Smooth muscle cell (in vitro differentiated cells): ENCODE measurements around the gene OSBPL1A. TPM values are rescaled to one million over a fixed set of nuclear protein-coding genes. Genes with fewer than 3 reads are reported as not detected.

Experiments used
- DNase-seq: peaks from one replicate; lab custom pipeline; 2025; ENCODE audit not compliant: unreplicated experiment; lab: John Stamatoyannopoulos, UW
- H2AFZ ChIP-seq: fragments of 200-600 bp; sonication (generic); 2 replicates; pipeline ENCODE4 v1.6.0; 2016; ENCODE audit warnings: antibody characterized with exemption, low read depth, mild to moderate bottlenecking
- H3F3A ChIP-seq: fragments of 200-600 bp; sonication (generic); 2 replicates; pipeline ENCODE4 v1.6.0; 2017; ENCODE audit warnings: antibody characterized with exemption, low read depth
- H3K27ac ChIP-seq: fragments of 200-600 bp; sonication (generic); 2 replicates; pipeline ENCODE4 v1.5.1; 2016; ENCODE audit warnings: low read depth, mild to moderate bottlenecking
- H3K27me3 ChIP-seq: fragments of 200-600 bp; sonication (generic); 2 replicates; pipeline ENCODE4 v1.6.1; 2016; ENCODE audit warnings: low read depth, mild to moderate bottlenecking
- H3K36me3 ChIP-seq: fragments of 200-600 bp; sonication (generic); 2 replicates; pipeline ENCODE4 v1.5.1; 2016; ENCODE audit warnings: low read depth
- H3K4me1 ChIP-seq: fragments of 200-600 bp; sonication (generic); 2 replicates; pipeline ENCODE4 v1.5.1; 2016; ENCODE audit warnings: low read depth
- H3K4me2 ChIP-seq: fragments of 200-600 bp; sonication (generic); 2 replicates; pipeline ENCODE4 v1.6.0; 2016; ENCODE audit warnings: mild to moderate bottlenecking
- H3K4me3 ChIP-seq: fragments of 200-600 bp; sonication (generic); 2 replicates; pipeline ENCODE4 v1.5.1; 2016; ENCODE audit warnings: mild to moderate bottlenecking
- H3K79me2 ChIP-seq: fragments of 200-600 bp; sonication (generic); 2 replicates; pipeline ENCODE4 v1.6.0; 2016; ENCODE audit warnings: low read depth, mild to moderate bottlenecking
- H3K9ac ChIP-seq: fragments of 200-600 bp; sonication (generic); 2 replicates; pipeline ENCODE4 v1.6.0; 2016; ENCODE audit warnings: low read depth
- H3K9me3 ChIP-seq: fragments of 200-600 bp; sonication (generic); replicated peaks from 2 replicates; pipeline ENCODE4 v1.5.1; 2016; ENCODE audit warnings: low read depth
- H4K20me1 ChIP-seq: fragments of 200-600 bp; sonication (generic); 2 replicates; pipeline ENCODE4 v1.6.0; 2016; ENCODE audit warnings: low read depth
- WGBS: methylation state at CpG from one replicate; pipeline ENCODE4 v1.1.7; 2016; ENCODE audit warnings: low lambda C conversion rate; 5-methylcytosine and 5-hydroxymethylcytosine counted together
- polyA plus RNA-seq: library from polyadenylated mRNA; unstranded; fragments of >200 nt; fragmentation: Nextera tagmentation; extraction: Ambion mirVana; gene quantifications from 2 replicates; pipeline ENCODE4 v1.2.1, GENCODE V29; 2016
- total RNA-seq: library from RNA; depleted of rRNA; stranded (reverse); fragments of >200 nt; gene quantifications from 2 replicates; pipeline ENCODE4 v1.2.3, GENCODE V29; 2014
- TF ChIP-seq, protein P1 (sequence below): fragments of 200-600 bp; sonication (generic); IDR thresholded peaks from 2 replicates; pipeline ENCODE4 v1.5.1; 2017; ENCODE audit warnings: borderline replicate concordance, mild to moderate bottlenecking, antibody characterized with exemption; ENCODE audit not compliant: insufficient read depth, poor library complexity, severe bottlenecking

OSBPL1A gene
- total and polyA plus RNA-seq, 2 experiments from 2014 or later, result 15.3 to 23.4 TPM

DNA sequence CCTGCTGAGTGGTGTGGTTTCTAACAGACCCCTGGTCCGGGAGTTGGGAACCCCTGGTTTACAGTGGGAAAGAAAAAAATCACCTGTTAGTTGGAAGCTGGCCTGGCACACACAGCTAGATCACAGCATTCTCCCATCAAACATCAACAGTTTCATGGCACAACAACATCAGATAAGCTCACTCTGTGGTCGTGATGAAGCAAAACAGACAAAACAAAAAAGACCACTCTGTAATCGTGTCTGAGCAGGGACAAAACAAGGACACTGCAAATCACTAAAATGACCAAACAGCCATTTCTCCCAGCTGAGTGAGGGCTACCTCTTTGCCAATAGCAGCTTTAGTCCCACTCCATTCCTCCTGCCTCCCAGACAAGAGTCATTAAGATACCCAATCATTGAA, 19.9 kb upstream of the OSBPL1A start:
- no peak overlapping the region for H3K9ac ChIP-seq
- TF ChIP-seq, protein P1, sequence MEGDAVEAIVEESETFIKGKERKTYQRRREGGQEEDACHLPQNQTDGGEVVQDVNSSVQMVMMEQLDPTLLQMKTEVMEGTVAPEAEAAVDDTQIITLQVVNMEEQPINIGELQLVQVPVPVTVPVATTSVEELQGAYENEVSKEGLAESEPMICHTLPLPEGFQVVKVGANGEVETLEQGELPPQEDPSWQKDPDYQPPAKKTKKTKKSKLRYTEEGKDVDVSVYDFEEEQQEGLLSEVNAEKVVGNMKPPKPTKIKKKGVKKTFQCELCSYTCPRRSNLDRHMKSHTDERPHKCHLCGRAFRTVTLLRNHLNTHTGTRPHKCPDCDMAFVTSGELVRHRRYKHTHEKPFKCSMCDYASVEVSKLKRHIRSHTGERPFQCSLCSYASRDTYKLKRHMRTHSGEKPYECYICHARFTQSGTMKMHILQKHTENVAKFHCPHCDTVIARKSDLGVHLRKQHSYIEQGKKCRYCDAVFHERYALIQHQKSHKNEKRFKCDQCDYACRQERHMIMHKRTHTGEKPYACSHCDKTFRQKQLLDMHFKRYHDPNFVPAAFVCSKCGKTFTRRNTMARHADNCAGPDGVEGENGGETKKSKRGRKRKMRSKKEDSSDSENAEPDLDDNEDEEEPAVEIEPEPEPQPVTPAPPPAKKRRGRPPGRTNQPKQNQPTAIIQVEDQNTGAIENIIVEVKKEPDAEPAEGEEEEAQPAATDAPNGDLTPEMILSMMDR, result no peak
- no peak overlapping the region for H2AFZ ChIP-seq
- no peak overlapping the region for H3K4me3 ChIP-seq
- H3K36me3 ChIP-seq, result no peaks in the 10 kb centered on the region
- no peaks in the 10 kb centered on the region for H3K9me3 ChIP-seq
- no peak for DNase-seq
- H4K20me1 ChIP-seq, result no peaks in the 10 kb centered on the region
- peaks cover 8% of the 10 kb centered on the region for H3K4me1 ChIP-seq
- H3K79me2 ChIP-seq, result no peaks in the 10 kb centered on the region
- peaks cover 4% of the 10 kb centered on the region for H3K27me3 ChIP-seq
- H3K4me2 ChIP-seq, result no peak overlapping the region
- no peak overlapping the region for H3K27ac ChIP-seq
- 64% methylated on average over 3 of the region's 3 CpGs for WGBS
- no peaks in the 10 kb centered on the region for H3F3A ChIP-seq

DNA sequence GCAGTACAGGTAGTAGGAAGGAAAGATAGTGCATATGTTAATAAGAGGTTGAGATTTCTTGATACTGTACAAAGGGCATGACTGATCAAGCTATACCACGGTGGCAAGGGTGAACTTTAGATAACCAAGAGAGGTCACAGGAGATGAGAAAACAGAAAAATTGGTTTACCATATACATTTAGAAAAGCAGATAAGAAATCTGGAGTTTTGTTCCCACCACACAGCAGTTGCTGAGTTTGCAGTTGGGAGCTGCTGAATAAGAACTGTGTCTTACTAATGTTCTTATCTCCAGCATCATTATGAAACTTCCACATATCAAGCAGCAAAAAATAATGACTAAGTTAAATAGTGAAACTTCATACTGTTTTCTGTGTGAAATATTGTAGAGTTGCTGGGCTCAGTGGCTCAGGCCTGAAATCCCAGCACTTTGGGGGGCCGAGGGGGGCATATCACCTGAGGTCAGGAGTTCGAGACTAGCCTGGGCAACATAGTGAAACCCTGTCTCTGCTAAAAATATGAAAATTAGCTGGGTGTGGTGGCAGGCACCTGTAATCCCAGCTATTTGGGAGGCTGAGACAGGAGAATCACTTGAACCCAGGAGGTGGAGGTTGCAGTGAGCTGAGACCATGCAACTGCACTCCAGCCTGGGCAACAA, 16.9 kb upstream of the OSBPL1A start:
- Histone ChIP-seq H3F3A (no peaks in the 10 kb centered on the region), H3K27me3 (no peaks in the 10 kb centered on the region), H3K79me2 (no peaks in the 10 kb centered on the region), H3K4me2 (no peak overlapping the region), H3K9me3 (no peaks in the 10 kb centered on the region), H3K36me3 (no peaks in the 10 kb centered on the region), H3K4me3 (no peak overlapping the region), H3K4me1 (peaks cover 8% of the 10 kb centered on the region), H4K20me1 (no peaks in the 10 kb centered on the region), H3K9ac (no peak overlapping the region), H3K27ac (no peak overlapping the region), H2AFZ (no peak overlapping the region)
- WGBS, result 95% methylated on average over 3 of the region's 3 CpGs
- TF ChIP-seq, protein P1, result no peak
- DNase-seq, result no peak

DNA sequence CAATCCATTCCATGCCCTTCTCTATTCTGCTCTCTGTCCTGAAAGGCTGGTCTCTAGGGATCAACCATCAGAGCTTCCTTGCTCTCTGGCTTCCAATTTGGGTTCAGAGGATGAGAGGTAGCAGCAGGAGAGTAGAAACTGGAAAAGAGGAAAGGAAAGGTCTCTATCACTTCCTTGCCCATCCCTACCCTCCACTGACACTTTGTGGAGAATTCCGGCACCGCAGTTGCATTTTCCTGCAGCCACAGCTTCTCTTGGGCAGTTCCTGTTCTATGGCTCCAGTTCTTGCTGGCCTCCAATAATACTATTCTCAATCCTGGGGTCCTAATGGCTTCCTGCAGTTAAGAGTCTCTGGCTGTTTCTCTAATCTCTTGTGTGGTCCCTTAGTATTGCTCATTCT, 15.5 kb upstream of the OSBPL1A start:
- no peak overlapping the region for H3K27ac ChIP-seq
- H3K79me2 ChIP-seq, result no peaks in the 10 kb centered on the region
- H3K27me3 ChIP-seq, result no peaks in the 10 kb centered on the region
- no peaks in the 10 kb centered on the region for H3K9me3 ChIP-seq
- no peak for DNase-seq
- no peak overlapping the region for H3K9ac ChIP-seq
- H3K4me3 ChIP-seq, result no peak overlapping the region
- H3F3A ChIP-seq, result no peaks in the 10 kb centered on the region
- WGBS, result 59% methylated on average over 2 of the region's 2 CpGs
- no peaks in the 10 kb centered on the region for H4K20me1 ChIP-seq
- peak overlapping the region; percentile 86 for H2AFZ ChIP-seq
- no peaks in the 10 kb centered on the region for H3K36me3 ChIP-seq
- peaks cover 8% of the 10 kb centered on the region for H3K4me1 ChIP-seq
- no peak overlapping the region for H3K4me2 ChIP-seq
- TF ChIP-seq, protein P1, result peak; percentile 42

DNA sequence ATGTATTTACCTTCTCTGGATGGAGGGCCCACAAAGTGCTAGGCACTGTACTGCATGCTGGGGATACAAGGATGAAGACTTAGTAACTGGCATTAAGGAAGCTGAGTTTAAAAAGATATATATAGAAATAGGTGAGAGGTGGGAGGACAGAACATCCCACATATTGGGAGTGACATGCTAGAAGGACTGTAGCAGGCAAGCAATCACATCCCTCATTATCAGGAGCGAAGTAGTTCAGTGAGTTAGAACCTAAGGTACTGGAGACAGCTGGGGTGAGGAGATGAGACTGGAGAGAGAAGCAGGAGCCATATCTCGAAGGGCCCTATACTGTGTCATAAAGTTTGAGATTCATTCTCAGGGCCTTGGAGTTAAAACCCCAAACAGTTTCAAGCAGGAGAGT, 10.9 kb upstream of the OSBPL1A start:
- no peak overlapping the region for H2AFZ ChIP-seq
- TF ChIP-seq, protein P1, result no peak
- H3K4me2 ChIP-seq, result no peak overlapping the region
- no peak for DNase-seq
- H3F3A ChIP-seq, result no peaks in the 10 kb centered on the region
- H3K79me2 ChIP-seq, result no peaks in the 10 kb centered on the region
- H3K9me3 ChIP-seq, result no peaks in the 10 kb centered on the region
- no peak overlapping the region for H3K4me3 ChIP-seq
- H3K36me3 ChIP-seq, result no peaks in the 10 kb centered on the region
- 94% methylated on average over 2 of the region's 2 CpGs for WGBS
- H3K27ac ChIP-seq, result no peak overlapping the region
- no peaks in the 10 kb centered on the region for H3K27me3 ChIP-seq
- no peaks in the 10 kb centered on the region for H4K20me1 ChIP-seq
- no peak overlapping the region for H3K9ac ChIP-seq
- H3K4me1 ChIP-seq, result peaks cover 6% of the 10 kb centered on the region
